Thoracic aorta endothelial cell (primary cell): ENCODE data around the gene IFT172. TPM values are rescaled to one million over a fixed set of nuclear protein-coding genes. Genes with fewer than 3 reads are reported as not detected.

Experiments
- small RNA-seq: library from RNA; depleted of rRNA; stranded (forward); fragments of <200 nt; gene quantifications from one replicate; pipeline ENCODE3, GENCODE V24; 2012
- total RNA-seq: library from RNA; depleted of rRNA; stranded (reverse); fragments of >200 nt; gene quantifications from 2 replicates; pipeline ENCODE4 v1.2.3, GENCODE V29; 2012

The IFT172 gene
- 25.4 and 25.9 TPM in 2 replicates for total RNA-seq

GRCh38 chr2:27489498-27490397, at the start of gene IFT172:
Gene IFT172 (minus strand): TSS chr2:27489743. CDS start chr2:27489653, 90 bp downstream.

GRCh38 chr2:27496357-27497287, 7.1 kb upstream of the IFT172 start, which contains the start of gene GCKR:
Gene GCKR (plus strand): TSS chr2:27496839. CDS start chr2:27496905, 66 bp downstream.

GRCh38 chr2:27494944-27495554, 5.5 kb upstream of the IFT172 start, which contains the start of gene FNDC4:
Gene FNDC4 (minus strand): TSS chr2:27495200. CDS start chr2:27494679, 521 bp downstream.

GRCh38 chr2:27441958-27442919, 47.3 kb downstream of the IFT172 start, which contains the start of gene KRTCAP3:
Gene KRTCAP3 (plus strand): TSS chr2:27442381. CDS start chr2:27442413, 32 bp downstream.

GRCh38 chr2:27428213-27428977, 61.1 kb downstream of the IFT172 start, which contains the start of gene NRBP1:
Gene NRBP1 (plus strand): TSS chr2:27428631. CDS start chr2:27433274, 4,643 bp downstream.

GRCh38 chr2:27409321-27410073, 80.0 kb downstream of the IFT172 start, which contains the start of gene PPM1G:
Gene PPM1G (minus strand): TSS chr2:27409591. CDS start chr2:27409422, 169 bp downstream.

Small RNA genes lying within 50 kb of the gene (small RNA-seq; reads per million reads assigned to genes)
- gene RNU6-986P: not detected

Other genes starting within 250 kb of the IFT172 start
- gene SLC30A3, start 226.7 kb downstream of the IFT172 start, total RNA-seq: 0.36 TPM in 1 of 2 replicates, not detected in the other
- gene DNAJC5G, start 214.3 kb downstream of the IFT172 start, total RNA-seq: not detected in 2 replicates
- gene TRIM54, start 207.3 kb downstream of the IFT172 start, total RNA-seq: not detected in 2 replicates
- 0.13 and 0.36 TPM in 2 replicates for gene UCN, start 181.3 kb downstream of the IFT172 start, total RNA-seq
- gene MPV17, start 166.6 kb downstream of the IFT172 start, total RNA-seq: 52.3 and 60.1 TPM in 2 replicates
- 45.1 and 51.3 TPM in 2 replicates for gene GTF3C2, start 133.0 kb downstream of the IFT172 start, total RNA-seq
- gene EIF2B4, start 119.4 kb downstream of the IFT172 start, total RNA-seq: 32.6 and 34.1 TPM in 2 replicates
- 106 and 126 TPM in 2 replicates for gene SNX17, start 119.1 kb downstream of the IFT172 start, total RNA-seq
- gene ZNF513, start 109.0 kb downstream of the IFT172 start, total RNA-seq: 7.4 and 10.7 TPM in 2 replicates
- 133 and 134 TPM in 2 replicates for gene PPM1G, start 80.2 kb downstream of the IFT172 start, total RNA-seq
- 116 and 119 TPM in 2 replicates for gene NRBP1, start 61.1 kb downstream of the IFT172 start, total RNA-seq
- gene KRTCAP3, start 47.4 kb downstream of the IFT172 start, total RNA-seq: 0.53 and 0.57 TPM in 2 replicates
- gene FNDC4, start 5.5 kb upstream of the IFT172 start, total RNA-seq: 17.3 and 18.1 TPM in 2 replicates
- 9.2 and 9.6 TPM in 2 replicates for gene GCKR, start 7.1 kb upstream of the IFT172 start, total RNA-seq
- gene ZNF512, start 93.3 kb upstream of the IFT172 start, total RNA-seq: 61.0 and 66.8 TPM in 2 replicates
- 1.4 and 1.7 TPM in 2 replicates for gene CCDC121, start 139.3 kb upstream of the IFT172 start, total RNA-seq
- gene GPN1, start 139.3 kb upstream of the IFT172 start, total RNA-seq: 55.2 and 61.5 TPM in 2 replicates
- gene SUPT7L, start 173.9 kb upstream of the IFT172 start, total RNA-seq: 28.7 and 29.9 TPM in 2 replicates
- 41.9 and 42.4 TPM in 2 replicates for gene SLC4A1AP, start 174.1 kb upstream of the IFT172 start, total RNA-seq